DND-41 (cell line): Measurements from ENCODE around the gene KCNC1.

Source experiments
- ATAC-seq: fragments of 200-7000 bp; cut with Tn5 transposase; 3 replicates; pipeline ENCODE4 v1.9.1; 2021; ENCODE audit warnings: low read depth; ENCODE audit not compliant: insufficient read depth
- DNase-seq: peaks from one replicate; pipeline ENCODE4 v3.0.0-alpha.2; 2020
- H2AFZ ChIP-seq: 2 replicates; pipeline ENCODE4 v1.6.0; 2012; ENCODE audit warnings: low read depth, low read length
- H3K27ac ChIP-seq: 2 replicates; pipeline ENCODE4 v1.5.1; 2012; ENCODE audit warnings: low read length, inconsistent platforms
- H3K27me3 ChIP-seq: fragments of 200-600 bp; sonication (generic); 2 replicates; pipeline ENCODE4 v1.6.0; 2012; ENCODE audit warnings: low read length, mild to moderate bottlenecking, inconsistent platforms; ENCODE audit not compliant: insufficient read depth, poor library complexity
- H3K36me3 ChIP-seq: 2 replicates; pipeline ENCODE4 v1.5.1; 2012; ENCODE audit warnings: low read length, inconsistent platforms; ENCODE audit not compliant: insufficient read depth
- H3K4me1 ChIP-seq: 2 replicates; pipeline ENCODE4 v1.5.1; 2012; ENCODE audit warnings: mild to moderate bottlenecking, low read length; ENCODE audit not compliant: insufficient read depth
- H3K4me2 ChIP-seq: 2 replicates; pipeline ENCODE4 v1.6.0; 2012; ENCODE audit warnings: mild to moderate bottlenecking, moderate library complexity, low read length, inconsistent platforms; ENCODE audit not compliant: insufficient read depth
- H3K4me3 ChIP-seq, 2 experiments: fragments of 200-600 bp in 1 of 2; shearing (Covaris generic) in 1 of 2; 2 replicates each; pipeline ENCODE4 v1.5.1; 2012 to 2016; ENCODE audit warnings: inconsistent platforms in 2 of 2, low read length in 2 of 2, mild to moderate bottlenecking in 2 of 2, low read depth in 1 of 2, moderate library complexity in 1 of 2
- H3K79me2 ChIP-seq: 2 replicates; pipeline ENCODE4 v1.6.0; 2012; ENCODE audit warnings: low read length, inconsistent platforms; ENCODE audit not compliant: insufficient read depth
- H3K9ac ChIP-seq: 2 replicates; pipeline ENCODE4 v1.6.0; 2012; ENCODE audit warnings: low read depth, mild to moderate bottlenecking, inconsistent platforms, low read length, moderate library complexity
- H3K9me3 ChIP-seq: 2 replicates; pipeline ENCODE4 v1.5.1; 2012; ENCODE audit warnings: low read length, moderate library complexity, mild to moderate bottlenecking, inconsistent platforms; ENCODE audit not compliant: insufficient read depth, severe bottlenecking
- H4K20me1 ChIP-seq: 2 replicates; pipeline ENCODE4 v1.6.0; 2012; ENCODE audit warnings: low read length; ENCODE audit not compliant: insufficient read depth
- EZH2 ChIP-seq: IDR thresholded peaks from 3 replicates; pipeline ENCODE4 v1.6.1; 2012; ENCODE audit warnings: borderline replicate concordance, low read depth, mild to moderate bottlenecking, moderate library complexity, low read length, inconsistent platforms; ENCODE audit not compliant: severe bottlenecking
- TF ChIP-seq, protein P1 (sequence below): IDR thresholded peaks from 2 replicates; pipeline ENCODE4 v1.5.1; 2012; ENCODE audit warnings: borderline replicate concordance, low read length, moderate library complexity, mild to moderate bottlenecking; ENCODE audit not compliant: poor library complexity, severe bottlenecking; ENCODE audit errors: extremely low read depth

KCNC1 gene

DNA sequence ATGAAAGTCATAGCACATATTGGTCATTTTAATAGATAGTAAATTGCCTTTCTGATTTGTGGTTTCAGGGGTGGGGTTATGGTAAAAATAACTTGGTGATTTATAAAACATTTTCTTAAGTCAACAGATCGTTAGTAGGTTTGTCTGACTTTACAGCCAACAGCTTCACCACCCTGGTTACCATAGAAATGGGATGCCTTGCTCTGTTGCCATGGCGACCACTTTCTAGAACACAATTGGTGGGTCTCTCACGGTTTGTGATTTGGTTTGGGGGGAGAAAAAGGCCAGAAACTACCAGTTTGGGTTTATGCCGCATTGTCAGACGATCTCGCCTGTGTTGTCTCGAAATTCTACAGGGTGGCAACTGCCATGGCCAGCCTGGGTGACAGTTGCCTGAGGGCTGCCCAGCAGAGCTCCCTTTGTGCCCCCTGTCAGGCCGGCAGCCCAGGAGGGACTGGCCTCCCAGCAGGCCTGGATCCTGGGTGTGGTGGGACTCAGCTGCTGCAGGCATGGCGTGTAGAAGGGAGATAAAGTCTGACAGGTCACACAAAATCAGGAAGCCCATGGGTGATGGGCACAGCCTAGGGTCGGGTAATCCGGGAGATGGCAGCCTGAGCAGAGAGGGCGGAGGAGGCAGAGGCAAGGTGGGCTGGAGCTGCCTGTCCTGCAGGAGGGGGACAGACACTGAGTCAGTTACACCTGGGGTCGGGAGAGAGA is 30.9 kb downstream of the KCNC1 start:
- Histone ChIP-seq H3K79me2 (no peaks in the 10 kb centered on the region), H3K9ac (no peak overlapping the region), H3K4me2 (no peak overlapping the region), H3K9me3 (no peaks in the 10 kb centered on the region), H3K4me1 (no peaks in the 10 kb centered on the region), H3K27ac (no peak overlapping the region), H4K20me1 (no peaks in the 10 kb centered on the region), H2AFZ (no peak overlapping the region), H3K36me3 (no peaks in the 10 kb centered on the region), H3K27me3 (no peaks in the 10 kb centered on the region), H3K4me3 (no peak overlapping the region)
- DNase-seq (no peak), ATAC-seq (no peak)
- TF ChIP-seq, protein P1, sequence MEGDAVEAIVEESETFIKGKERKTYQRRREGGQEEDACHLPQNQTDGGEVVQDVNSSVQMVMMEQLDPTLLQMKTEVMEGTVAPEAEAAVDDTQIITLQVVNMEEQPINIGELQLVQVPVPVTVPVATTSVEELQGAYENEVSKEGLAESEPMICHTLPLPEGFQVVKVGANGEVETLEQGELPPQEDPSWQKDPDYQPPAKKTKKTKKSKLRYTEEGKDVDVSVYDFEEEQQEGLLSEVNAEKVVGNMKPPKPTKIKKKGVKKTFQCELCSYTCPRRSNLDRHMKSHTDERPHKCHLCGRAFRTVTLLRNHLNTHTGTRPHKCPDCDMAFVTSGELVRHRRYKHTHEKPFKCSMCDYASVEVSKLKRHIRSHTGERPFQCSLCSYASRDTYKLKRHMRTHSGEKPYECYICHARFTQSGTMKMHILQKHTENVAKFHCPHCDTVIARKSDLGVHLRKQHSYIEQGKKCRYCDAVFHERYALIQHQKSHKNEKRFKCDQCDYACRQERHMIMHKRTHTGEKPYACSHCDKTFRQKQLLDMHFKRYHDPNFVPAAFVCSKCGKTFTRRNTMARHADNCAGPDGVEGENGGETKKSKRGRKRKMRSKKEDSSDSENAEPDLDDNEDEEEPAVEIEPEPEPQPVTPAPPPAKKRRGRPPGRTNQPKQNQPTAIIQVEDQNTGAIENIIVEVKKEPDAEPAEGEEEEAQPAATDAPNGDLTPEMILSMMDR, result no peak
- no peak for TF ChIP-seq EZH2

GRCh38 chr11:17766073-17766359 is 31.4 kb downstream of the KCNC1 start:
- Histone ChIP-seq H3K36me3 (no peaks in the 10 kb centered on the region), H3K27ac (no peak overlapping the region), H3K27me3 (no peaks in the 10 kb centered on the region), H3K9me3 (no peaks in the 10 kb centered on the region), H4K20me1 (no peaks in the 10 kb centered on the region), H3K4me2 (no peak overlapping the region), H3K79me2 (no peaks in the 10 kb centered on the region), H3K4me3 (no peak overlapping the region), H2AFZ (no peak overlapping the region), H3K4me1 (no peaks in the 10 kb centered on the region), H3K9ac (no peak overlapping the region)
- DNase-seq (no peak), ATAC-seq (no peak)
- TF ChIP-seq, protein P1, result no peak
- no peak for TF ChIP-seq EZH2

GRCh38 chr11:17766590-17766989 is 32.0 kb downstream of the KCNC1 start:
- Histone ChIP-seq H3K4me3 (no peak overlapping the region), H3K9me3 (no peaks in the 10 kb centered on the region), H3K4me2 (no peak overlapping the region), H3K27ac (no peak overlapping the region), H3K9ac (no peak overlapping the region), H3K79me2 (no peaks in the 10 kb centered on the region), H4K20me1 (no peaks in the 10 kb centered on the region), H3K27me3 (no peaks in the 10 kb centered on the region), H3K36me3 (no peaks in the 10 kb centered on the region), H2AFZ (no peak overlapping the region), H3K4me1 (no peaks in the 10 kb centered on the region)
- ATAC-seq (no peak), DNase-seq (no peak)
- TF ChIP-seq, protein P1, result peak; percentile 4
- TF ChIP-seq EZH2, result no peak
